AG09319 (cell line): Measurements from ENCODE around the gene TBXA2R.

ENCODE experiments used
- DNase-seq: peaks from one replicate; pipeline ENCODE4 v3.0.0-alpha.2; 2010; ENCODE audit warnings: low read depth; ENCODE audit errors: extremely low read depth
- CTCF ChIP-seq: IDR thresholded peaks from 2 replicates; pipeline ENCODE4 v1.5.1; 2011; ENCODE audit warnings: low read depth, mild to moderate bottlenecking, inconsistent platforms, low read length, moderate library complexity

TBXA2R gene

GRCh38 chr19:3623716-3624115 lies 17.0 kb upstream of the TBXA2R start:
- TF ChIP-seq CTCF, result no peak
- no peak for DNase-seq

GRCh38 chr19:3622224-3622623 lies 15.5 kb upstream of the TBXA2R start:
- DNase-seq, result no peak
- TF ChIP-seq CTCF, result no peak

GRCh38 chr19:3621689-3622088 lies 15.0 kb upstream of the TBXA2R start:
- no peak for TF ChIP-seq CTCF
- DNase-seq, result no peak

- no peak for DNase-seq
- TF ChIP-seq CTCF, result no peak
These were observed 14.3 kb upstream of the TBXA2R start for GRCh38 chr19:3620817-3621547.

- no peak for TF ChIP-seq CTCF
- DNase-seq, result no peak
These were observed 13.6 kb upstream of the TBXA2R start for GRCh38 chr19:3620145-3620816.

- no peak for TF ChIP-seq CTCF
- DNase-seq, result no peak
These were observed 12.9 kb upstream of the TBXA2R start for GRCh38 chr19:3619631-3620012.

- no peak for DNase-seq
- TF ChIP-seq CTCF, result no peak
These were observed 12.3 kb upstream of the TBXA2R start for GRCh38 chr19:3618811-3619630.
